AG04449 (cell line): ENCODE measurements around the gene PREX1.

ENCODE experiments used
- CTCF ChIA-PET: fragments of 350-600 bp; formaldehyde crosslinking; extraction: SDS; loops from one replicate; lab custom pipeline; 2021; ENCODE audit warnings: antibody characterized with exemption; lab: Yijun Ruan, JAX
- POLR2A ChIA-PET: fragments of 400-600, 350-600 bp; formaldehyde crosslinking; extraction: SDS; loops from one replicate; lab custom pipeline; 2020; ENCODE audit warnings: antibody characterized with exemption, inconsistent platforms; lab: Yijun Ruan, JAX
- DNase-seq: peaks from one replicate; pipeline ENCODE4 v3.0.0-alpha.2; 2010; ENCODE audit warnings: low read depth, low spot score
- H3K4me3 ChIP-seq: 2 replicates; pipeline ENCODE4 v1.5.1; 2011; ENCODE audit warnings: low read depth, mild to moderate bottlenecking, control low read depth, low read length
- TF ChIP-seq, protein P1 (sequence below): IDR thresholded peaks from one replicate; pipeline ENCODE4 v1.5.1; 2011; ENCODE audit warnings: mild to moderate bottlenecking, moderate library complexity, low read length, control low read depth, inconsistent platforms; ENCODE audit not compliant: insufficient read depth; ENCODE audit errors: missing control alignments

The PREX1 gene

DNA sequence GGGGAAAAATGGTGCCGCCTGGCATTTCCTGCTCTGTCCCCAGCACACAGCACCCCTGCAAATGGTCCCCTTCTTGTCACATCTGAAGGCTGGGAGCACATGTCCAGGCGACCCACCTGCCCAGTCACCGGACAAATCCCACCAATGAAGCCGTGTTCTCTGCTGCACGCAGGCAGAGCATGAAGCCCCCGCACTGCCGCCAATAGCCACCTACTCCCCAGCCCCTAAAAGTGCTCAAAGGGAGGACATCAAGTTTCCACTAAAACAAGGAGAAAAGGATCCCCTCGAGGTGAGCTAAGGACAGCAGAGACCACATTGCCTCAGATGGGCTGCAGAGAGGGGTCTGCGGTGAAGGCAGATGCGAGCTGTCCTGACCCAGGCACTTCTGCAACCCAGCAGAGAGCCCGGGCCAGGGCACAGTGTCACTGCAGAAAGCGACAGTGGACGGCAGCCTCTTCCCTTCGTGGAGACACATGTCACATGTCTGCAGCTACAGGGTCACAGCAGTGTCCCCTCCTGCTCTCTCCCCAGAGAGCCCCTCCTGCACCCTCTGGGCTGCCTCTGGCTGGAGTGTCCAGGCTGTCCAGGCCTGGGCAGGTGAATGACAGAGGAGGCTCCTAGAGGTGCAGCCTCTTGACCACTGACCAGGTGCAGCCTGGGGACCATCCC is 221.5 kb downstream of the PREX1 start:
- TF ChIP-seq, protein P1, sequence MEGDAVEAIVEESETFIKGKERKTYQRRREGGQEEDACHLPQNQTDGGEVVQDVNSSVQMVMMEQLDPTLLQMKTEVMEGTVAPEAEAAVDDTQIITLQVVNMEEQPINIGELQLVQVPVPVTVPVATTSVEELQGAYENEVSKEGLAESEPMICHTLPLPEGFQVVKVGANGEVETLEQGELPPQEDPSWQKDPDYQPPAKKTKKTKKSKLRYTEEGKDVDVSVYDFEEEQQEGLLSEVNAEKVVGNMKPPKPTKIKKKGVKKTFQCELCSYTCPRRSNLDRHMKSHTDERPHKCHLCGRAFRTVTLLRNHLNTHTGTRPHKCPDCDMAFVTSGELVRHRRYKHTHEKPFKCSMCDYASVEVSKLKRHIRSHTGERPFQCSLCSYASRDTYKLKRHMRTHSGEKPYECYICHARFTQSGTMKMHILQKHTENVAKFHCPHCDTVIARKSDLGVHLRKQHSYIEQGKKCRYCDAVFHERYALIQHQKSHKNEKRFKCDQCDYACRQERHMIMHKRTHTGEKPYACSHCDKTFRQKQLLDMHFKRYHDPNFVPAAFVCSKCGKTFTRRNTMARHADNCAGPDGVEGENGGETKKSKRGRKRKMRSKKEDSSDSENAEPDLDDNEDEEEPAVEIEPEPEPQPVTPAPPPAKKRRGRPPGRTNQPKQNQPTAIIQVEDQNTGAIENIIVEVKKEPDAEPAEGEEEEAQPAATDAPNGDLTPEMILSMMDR, result no peak
- POLR2A ChIA-PET, result no interaction called here
- CTCF ChIA-PET, result interaction anchor here (1.2 to 2.6 kb wide), 2 partner anchors 14 to 450 kb away, joined by 3 to 12 read pairs; no protein-coding TSS in a partner anchor
- DNase-seq, result no peak
- no peak overlapping the region for H3K4me3 ChIP-seq

DNA sequence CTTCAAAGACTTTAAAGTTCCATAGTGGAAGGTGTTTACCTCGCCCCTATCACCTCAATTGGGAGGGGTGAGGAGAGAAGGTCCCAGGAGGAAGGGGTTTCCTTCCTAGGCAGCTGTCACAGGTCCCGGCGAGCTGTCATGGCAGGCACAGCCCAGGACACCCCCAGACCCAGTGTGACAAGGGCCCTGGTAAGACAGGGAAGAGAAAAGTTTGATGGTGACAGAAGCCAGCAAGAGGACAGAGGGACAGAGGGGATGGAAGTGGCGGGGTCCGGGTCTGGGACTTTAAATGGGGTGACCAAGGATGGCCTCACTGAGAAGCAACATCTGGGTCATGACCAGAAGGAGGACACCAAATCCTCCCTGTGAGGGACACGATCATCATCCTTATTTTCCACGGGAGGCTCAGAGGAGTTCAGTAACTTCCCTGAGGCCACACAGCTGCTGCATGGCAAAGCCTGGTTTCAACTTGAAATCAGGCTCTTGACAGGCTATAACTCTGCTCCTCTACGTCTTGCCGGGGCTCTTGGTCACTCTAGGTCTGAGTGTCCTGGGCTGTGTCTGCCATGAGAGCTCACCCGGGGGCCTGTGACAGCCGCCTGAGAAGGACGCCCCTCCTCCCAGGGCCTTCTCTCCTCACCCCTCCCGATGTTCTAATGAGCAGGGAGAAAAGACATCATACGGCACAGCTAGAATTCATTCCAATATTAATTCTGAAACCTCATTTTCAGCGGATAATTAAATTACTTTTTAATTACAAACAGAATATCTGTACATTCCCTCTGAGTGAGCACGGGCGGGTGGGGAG is 222.2 kb downstream of the PREX1 start:
- CTCF ChIA-PET, result interaction anchor here (2.6 kb wide), 1 partner anchor 15 kb away, joined by 12 read pairs; no protein-coding TSS in a partner anchor
- TF ChIP-seq, protein P1, result no peak
- DNase-seq, result no peak
- H3K4me3 ChIP-seq, result no peak overlapping the region
- POLR2A ChIA-PET, result no interaction called here

DNA sequence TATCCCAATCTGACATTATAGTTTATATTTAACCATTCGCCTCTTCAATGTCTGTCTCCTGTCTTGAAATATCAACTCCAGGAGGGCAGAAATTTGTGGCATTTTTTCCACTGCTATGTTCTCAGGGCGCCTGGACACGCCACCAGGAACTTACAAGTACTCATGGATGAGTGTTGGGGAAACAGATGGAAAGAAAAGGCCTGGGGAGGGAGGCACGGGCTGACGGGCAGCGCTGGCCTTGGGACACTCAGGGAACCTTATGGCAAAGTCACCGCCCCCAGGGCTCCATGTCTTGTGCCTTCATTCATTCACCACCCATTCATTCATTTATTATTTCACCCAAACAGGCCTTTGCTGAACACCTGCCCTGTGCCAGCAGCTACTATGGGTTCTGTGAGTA is 222.9 kb downstream of the PREX1 start:
- DNase-seq, result no peak
- TF ChIP-seq, protein P1, result no peak
- no peak overlapping the region for H3K4me3 ChIP-seq
- ChIA-PET CTCF (interaction anchor here (2.6 kb wide), 1 partner anchor 15 kb away, joined by 12 read pairs; no protein-coding TSS in a partner anchor), POLR2A (no interaction called here)

DNA sequence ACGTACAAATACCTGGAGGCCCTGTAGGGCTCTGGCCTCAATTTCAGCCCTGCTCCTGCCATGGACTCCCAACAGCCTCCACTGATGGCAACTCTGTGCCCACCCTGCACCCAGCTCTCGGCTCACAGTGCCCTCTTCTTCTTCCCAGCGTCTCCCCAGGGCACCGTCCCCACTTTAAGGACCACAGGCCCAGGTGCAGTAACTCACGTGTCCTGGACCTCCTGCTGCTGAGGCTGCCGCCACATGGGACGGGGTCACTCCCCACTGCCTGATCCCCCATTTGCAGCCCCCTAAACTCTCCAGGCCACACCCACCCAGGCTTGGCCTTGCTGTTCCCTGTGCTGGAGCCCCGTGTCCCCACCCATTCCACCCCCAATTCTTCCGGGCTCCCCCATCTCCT is 223.4 kb downstream of the PREX1 start:
- POLR2A ChIA-PET, result no interaction called here
- CTCF ChIA-PET, result interaction anchor here (2.6 kb wide), 1 partner anchor 16 kb away, joined by 12 read pairs; no protein-coding TSS in a partner anchor
- TF ChIP-seq, protein P1, result no peak
- no peak for DNase-seq
- H3K4me3 ChIP-seq, result no peak overlapping the region

DNA sequence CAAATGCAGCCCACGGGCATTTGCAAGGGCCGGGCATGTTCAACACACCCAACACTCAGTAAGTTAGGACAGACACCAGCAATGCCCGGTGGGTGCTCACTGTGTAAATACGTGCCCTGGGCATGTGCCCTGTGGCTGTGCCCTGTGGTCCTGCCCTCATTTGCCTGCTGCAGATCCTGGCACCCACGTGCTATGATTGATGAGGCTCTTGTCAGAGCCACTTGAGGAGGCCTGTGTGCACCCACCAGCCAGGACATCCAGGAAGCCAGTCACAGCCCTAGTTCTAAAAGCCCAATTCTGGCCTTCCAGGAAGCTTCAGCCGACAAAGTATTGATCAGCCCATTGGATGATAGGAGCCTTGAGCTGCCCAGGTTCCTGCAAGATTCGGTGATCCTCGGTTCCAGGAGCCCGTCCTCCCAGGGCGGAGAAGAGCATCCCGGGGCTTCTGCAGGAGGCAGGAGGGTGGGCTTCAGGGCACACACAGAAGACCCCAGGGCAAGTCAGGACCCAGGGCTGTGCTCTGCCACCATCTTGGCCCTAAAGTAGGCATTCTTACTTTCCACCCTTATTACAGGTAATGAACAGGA is 223.9 kb downstream of the PREX1 start:
- no peak overlapping the region for H3K4me3 ChIP-seq
- ChIA-PET CTCF (interaction anchor here (1.6 kb wide), 1 partner anchor 16 kb away, joined by 8 read pairs; no protein-coding TSS in a partner anchor), POLR2A (no interaction called here)
- no peak for DNase-seq
- TF ChIP-seq, protein P1, result no peak
